Measurements from ENCODE around the gene DENND2D.

DENND2D gene

DNA sequence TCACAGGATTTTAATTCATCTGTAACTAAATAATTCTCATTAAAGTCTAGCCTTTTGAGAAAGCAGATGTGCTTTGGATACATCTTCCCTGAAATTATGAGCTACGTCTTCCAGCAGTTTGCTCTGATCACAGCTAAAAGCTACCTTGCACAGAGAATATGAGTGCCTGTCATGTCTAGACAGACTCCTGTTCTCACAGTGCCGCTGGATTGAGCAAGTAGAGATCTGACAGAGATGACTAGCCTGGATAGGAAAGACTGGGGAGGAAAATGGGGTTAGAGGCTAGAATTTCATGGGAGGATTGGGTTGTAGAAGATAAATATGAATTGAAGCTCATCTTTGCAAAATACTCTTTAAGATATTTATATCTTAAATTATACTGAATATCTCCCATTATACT, 36.3 kb downstream of the DENND2D start:
- peaks cover 66% of the 10 kb centered on the region for H3K36me3 ChIP-seq (ENCODE audit: insufficient read depth, insufficient read length, low read length)
- no peaks in the 10 kb centered on the region for H3K27me3 ChIP-seq (ENCODE audit: insufficient read depth, insufficient read length)

GRCh38 chr1:111163363-111163762, 37.1 kb downstream of the DENND2D start:
- H3K9me3 ChIP-seq (ENCODE audit: insufficient read depth, low read length) = no peaks in the 10 kb centered on the region
- no peak overlapping the region for H3K9ac ChIP-seq (ENCODE audit: insufficient read length, low read depth)
- no peak for DNase-seq (ENCODE audit: low read depth, low spot score)
- H3K27me3 ChIP-seq (ENCODE audit: insufficient read depth, insufficient read length) = no peaks in the 10 kb centered on the region
- no peak for TF ChIP-seq YY1 (IDR thresholded peaks at IDR 0.05; ENCODE audit: insufficient read depth, insufficient read length)
- TF ChIP-seq SUZ12 (IDR thresholded peaks at IDR 0.05; ENCODE audit: extremely low read depth, insufficient read depth, insufficient read length) = no peak
- TF ChIP-seq ZNF274 (IDR thresholded peaks at IDR 0.05; ENCODE audit: low read depth, low read length) = no peak
- peaks cover 65% of the 10 kb centered on the region for H3K36me3 ChIP-seq (ENCODE audit: insufficient read depth, insufficient read length, low read length)
- no peaks in the 10 kb centered on the region for H3K4me1 ChIP-seq (ENCODE audit: insufficient read depth, insufficient read length)
- H3K4me3 ChIP-seq (ENCODE audit: insufficient read length, low read depth) = no peak overlapping the region

More for the DNA sequence above, 36.3 kb downstream of the DENND2D start:
- no peaks in the 10 kb centered on the region for H3K4me1 ChIP-seq (ENCODE audit: insufficient read depth, insufficient read length)
- no peaks in the 10 kb centered on the region for H3K9me3 ChIP-seq (ENCODE audit: insufficient read depth, low read length)
- DNase-seq (ENCODE audit: low read depth, low spot score) = no peak
- H3K9ac ChIP-seq (ENCODE audit: insufficient read length, low read depth) = no peak overlapping the region
- no peak overlapping the region for H3K4me3 ChIP-seq (ENCODE audit: insufficient read length, low read depth)
- no peak for TF ChIP-seq SUZ12 (IDR thresholded peaks at IDR 0.05; ENCODE audit: extremely low read depth, insufficient read depth, insufficient read length)
- no peak for TF ChIP-seq YY1 (IDR thresholded peaks at IDR 0.05; ENCODE audit: insufficient read depth, insufficient read length)
- no peak for TF ChIP-seq ZNF274 (IDR thresholded peaks at IDR 0.05; ENCODE audit: low read depth, low read length)

- Histone ChIP-seq H3K27me3 (ENCODE audit: insufficient read depth, insufficient read length) (no peaks in the 10 kb centered on the region), H3K9ac (ENCODE audit: insufficient read length, low read depth) (no peak overlapping the region), H3K4me3 (ENCODE audit: insufficient read length, low read depth) (no peak overlapping the region), H3K4me1 (ENCODE audit: insufficient read depth, insufficient read length) (no peaks in the 10 kb centered on the region), H3K36me3 (ENCODE audit: insufficient read depth, insufficient read length, low read length) (peaks cover 58% of the 10 kb centered on the region), H3K9me3 (ENCODE audit: insufficient read depth, low read length) (no peaks in the 10 kb centered on the region)
- TF ChIP-seq YY1 (IDR thresholded peaks at IDR 0.05; ENCODE audit: insufficient read depth, insufficient read length) = no peak
- no peak for TF ChIP-seq ZNF274 (IDR thresholded peaks at IDR 0.05; ENCODE audit: low read depth, low read length)
- TF ChIP-seq SUZ12 (IDR thresholded peaks at IDR 0.05; ENCODE audit: extremely low read depth, insufficient read depth, insufficient read length) = no peak
- DNase-seq (ENCODE audit: low read depth, low spot score) = no peak
Observed at GRCh38 chr1:111162488-111162880, 38.0 kb downstream of the DENND2D start.

GRCh38 chr1:111161843-111162487, 38.5 kb downstream of the DENND2D start:
- Histone ChIP-seq H3K9ac (ENCODE audit: insufficient read length, low read depth) (no peak overlapping the region), H3K36me3 (ENCODE audit: insufficient read depth, insufficient read length, low read length) (peaks cover 61% of the 10 kb centered on the region), H3K27me3 (ENCODE audit: insufficient read depth, insufficient read length) (no peaks in the 10 kb centered on the region), H3K9me3 (ENCODE audit: insufficient read depth, low read length) (no peaks in the 10 kb centered on the region), H3K4me1 (ENCODE audit: insufficient read depth, insufficient read length) (no peaks in the 10 kb centered on the region), H3K4me3 (ENCODE audit: insufficient read length, low read depth) (no peak overlapping the region)
- no peak for TF ChIP-seq YY1 (IDR thresholded peaks at IDR 0.05; ENCODE audit: insufficient read depth, insufficient read length)
- no peak for TF ChIP-seq ZNF274 (IDR thresholded peaks at IDR 0.05; ENCODE audit: low read depth, low read length)
- no peak for TF ChIP-seq SUZ12 (IDR thresholded peaks at IDR 0.05; ENCODE audit: extremely low read depth, insufficient read depth, insufficient read length)
- DNase-seq (ENCODE audit: low read depth, low spot score) = no peak

DNA sequence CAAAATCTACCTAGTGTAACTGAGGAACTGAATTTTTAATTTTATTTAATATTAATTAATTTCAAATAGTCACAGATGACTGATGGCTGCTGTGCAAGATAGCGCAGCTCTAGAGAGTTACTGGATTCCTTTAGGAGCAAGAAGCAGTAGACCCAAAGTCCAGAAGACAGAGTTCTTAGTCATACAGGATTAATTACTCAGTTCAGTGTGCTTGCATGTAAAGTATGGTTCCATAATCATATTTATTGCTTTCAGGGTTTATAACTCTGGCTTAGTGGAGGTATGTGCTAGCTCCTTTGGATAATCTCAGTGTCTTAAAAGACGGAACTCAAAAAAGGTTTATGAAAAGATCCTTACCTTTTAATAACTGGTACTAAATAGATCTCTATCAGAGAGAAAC, 43.0 kb downstream of the DENND2D start:
- H3K9me3 ChIP-seq (ENCODE audit: insufficient read depth, low read length) = no peaks in the 10 kb centered on the region
- TF ChIP-seq YY1 (IDR thresholded peaks at IDR 0.05; ENCODE audit: insufficient read depth, insufficient read length) (no peak), ZNF274 (IDR thresholded peaks at IDR 0.05; ENCODE audit: low read depth, low read length) (no peak), SUZ12 (IDR thresholded peaks at IDR 0.05; ENCODE audit: extremely low read depth, insufficient read depth, insufficient read length) (no peak)
- H3K4me3 ChIP-seq (ENCODE audit: insufficient read length, low read depth) = no peak overlapping the region
- peaks cover 71% of the 10 kb centered on the region for H3K36me3 ChIP-seq (ENCODE audit: insufficient read depth, insufficient read length, low read length)
- no peaks in the 10 kb centered on the region for H3K4me1 ChIP-seq (ENCODE audit: insufficient read depth, insufficient read length)
- DNase-seq (ENCODE audit: low read depth, low spot score) = no peak
- no peak overlapping the region for H3K9ac ChIP-seq (ENCODE audit: insufficient read length, low read depth)
- H3K27me3 ChIP-seq (ENCODE audit: insufficient read depth, insufficient read length) = no peaks in the 10 kb centered on the region

- TF ChIP-seq YY1 (IDR thresholded peaks at IDR 0.05; ENCODE audit: insufficient read depth, insufficient read length) (no peak), ZNF274 (IDR thresholded peaks at IDR 0.05; ENCODE audit: low read depth, low read length) (no peak), SUZ12 (IDR thresholded peaks at IDR 0.05; ENCODE audit: extremely low read depth, insufficient read depth, insufficient read length) (no peak)
- Histone ChIP-seq H3K4me1 (ENCODE audit: insufficient read depth, insufficient read length) (no peaks in the 10 kb centered on the region), H3K9ac (ENCODE audit: insufficient read length, low read depth) (no peak overlapping the region), H3K9me3 (ENCODE audit: insufficient read depth, low read length) (no peaks in the 10 kb centered on the region), H3K4me3 (ENCODE audit: insufficient read length, low read depth) (no peak overlapping the region), H3K27me3 (ENCODE audit: insufficient read depth, insufficient read length) (no peaks in the 10 kb centered on the region), H3K36me3 (ENCODE audit: insufficient read depth, insufficient read length, low read length) (peaks cover 70% of the 10 kb centered on the region)
- no peak for DNase-seq (ENCODE audit: low read depth, low spot score)
Observed at GRCh38 chr1:111154021-111154999, 46.1 kb downstream of the DENND2D start.

- no peak overlapping the region for H3K4me3 ChIP-seq (ENCODE audit: insufficient read length, low read depth)
- no peak overlapping the region for H3K9ac ChIP-seq (ENCODE audit: insufficient read length, low read depth)
- no peaks in the 10 kb centered on the region for H3K27me3 ChIP-seq (ENCODE audit: insufficient read depth, insufficient read length)
- DNase-seq (ENCODE audit: low read depth, low spot score) = no peak
- no peak for TF ChIP-seq ZNF274 (IDR thresholded peaks at IDR 0.05; ENCODE audit: low read depth, low read length)
- TF ChIP-seq YY1 (IDR thresholded peaks at IDR 0.05; ENCODE audit: insufficient read depth, insufficient read length) = no peak
- no peak for TF ChIP-seq SUZ12 (IDR thresholded peaks at IDR 0.05; ENCODE audit: extremely low read depth, insufficient read depth, insufficient read length)
- H3K36me3 ChIP-seq (ENCODE audit: insufficient read depth, insufficient read length, low read length) = peaks cover 80% of the 10 kb centered on the region
- no peaks in the 10 kb centered on the region for H3K9me3 ChIP-seq (ENCODE audit: insufficient read depth, low read length)
- H3K4me1 ChIP-seq (ENCODE audit: insufficient read depth, insufficient read length) = no peaks in the 10 kb centered on the region
Observed at GRCh38 chr1:111151838-111152237, 48.6 kb downstream of the DENND2D start.

Measured in NT2/D1 (cell line).